ENCODE data around the gene GLT1D1.
"Not testable (repeated sequence)": the region's sequence is repeated elsewhere in the genome, so short reads cannot be mapped to it uniquely, and the experiment has no call there.

The GLT1D1 gene

GRCh38 chr12:128852885-128853599 lies at the start of gene GLT1D1:
Gene GLT1D1, plus strand, starts transcription at chr12:128853478. Its CDS starts 104 bp downstream, at chr12:128853582.
- no peak for DNase-seq

GRCh38 chr12:128803788-128804187 lies 49.5 kb upstream of the GLT1D1 start:
- no peak for DNase-seq

- DNase-seq, result no peak
Observed at GRCh38 chr12:128804762-128805161, 48.5 kb upstream of the GLT1D1 start.

GRCh38 chr12:128805406-128805805 lies 47.9 kb upstream of the GLT1D1 start:
- not testable (repeated sequence) for DNase-seq

GRCh38 chr12:128806573-128806972 lies 46.7 kb upstream of the GLT1D1 start:
- DNase-seq, result no peak

- no peak for DNase-seq
Observed at GRCh38 chr12:128807161-128807724, 46.0 kb upstream of the GLT1D1 start.

GRCh38 chr12:128808651-128809050 lies 44.6 kb upstream of the GLT1D1 start:
- DNase-seq, result no peak

- no peak for DNase-seq
Observed at GRCh38 chr12:128810182-128811127, 42.8 kb upstream of the GLT1D1 start.

- no peak for DNase-seq
Observed at GRCh38 chr12:128811806-128812205, 41.5 kb upstream of the GLT1D1 start.

GRCh38 chr12:128813392-128813791 lies 39.9 kb upstream of the GLT1D1 start:
- DNase-seq, result no peak

GRCh38 chr12:128813883-128814282 lies 39.4 kb upstream of the GLT1D1 start:
- no peak for DNase-seq

GRCh38 chr12:128814411-128815261 lies 38.6 kb upstream of the GLT1D1 start:
- DNase-seq, result no peak

GRCh38 chr12:128815779-128816642 lies 37.3 kb upstream of the GLT1D1 start:
- DNase-seq, result no peak

GRCh38 chr12:128816643-128816920 lies 36.7 kb upstream of the GLT1D1 start:
- DNase-seq, result no peak

- no peak for DNase-seq
Observed at GRCh38 chr12:128817111-128818015, 35.9 kb upstream of the GLT1D1 start.

- no peak for DNase-seq
Observed at GRCh38 chr12:128818065-128819022, 34.9 kb upstream of the GLT1D1 start.

GRCh38 chr12:128819293-128820144 lies 33.8 kb upstream of the GLT1D1 start:
- no peak for DNase-seq

- DNase-seq, result no peak
Observed at GRCh38 chr12:128820253-128820652, 33.0 kb upstream of the GLT1D1 start.
